Colonic mucosa (tissue), 4 donors: ENCODE data around the gene ZBTB8A. TPM values are rescaled to one million over a fixed set of nuclear protein-coding genes. Genes with fewer than 3 reads are reported as not detected.

Experiments used
- DNase-seq: peaks from one replicate; pipeline ENCODE4 v3.0.0-alpha.2; 2020
- H3K27ac ChIP-seq: fragments of 200-600 bp; one replicate; pipeline ENCODE4 v1.8.0; 2021
- H3K27me3 ChIP-seq: fragments of 200-600 bp; one replicate; pipeline ENCODE4 v1.8.0; 2021
- H3K36me3 ChIP-seq: fragments of 200-600 bp; one replicate; pipeline ENCODE4 v1.8.0; 2021
- H3K4me1 ChIP-seq: fragments of 200-600 bp; one replicate; pipeline ENCODE4 v1.8.0; 2021; ENCODE audit warnings: mild to moderate bottlenecking
- H3K4me3 ChIP-seq: fragments of 200-600 bp; one replicate; pipeline ENCODE4 v1.8.0; 2021
- H3K9ac ChIP-seq, 2 donors: one replicate each; pipeline ENCODE4 v1.7.0; 2013; ENCODE audit warnings: control low read depth in 2 of 2, low read depth in 2 of 2, low read length in 2 of 2
- H3K9me3 ChIP-seq: fragments of 200-600 bp; one replicate; pipeline ENCODE4 v1.8.0; 2021
- intact Hi-C: fragments of 100-400 bp; cut with DNase I; formaldehyde crosslinking; loops from one replicate; pipeline ENCODE4 v1.14.1; 2022
- total RNA-seq, 2 donors: library from RNA; stranded (reverse); fragmentation: NEBNext Ultra II Directional in 1 of 2; extraction: Animal tissue kit (Norgen Biotek cat#: 25700) in 1 of 2; gene quantifications; one replicate each; pipeline ENCODE4 v1.2.1, GENCODE V29; 2021
- TF ChIP-seq, protein P1 (sequence below): fragments of 200-600 bp; IDR thresholded peaks from one replicate; pipeline ENCODE4 v1.8.0; 2022; ENCODE audit warnings: antibody characterized with exemption, mild to moderate bottlenecking
- donor health status: healthy.
- donor health status: DM: no; HTN: no; CAD: no.
- donor health status: DM: no; HTN: no; CAD: no.

Gene ZBTB8A
- total RNA-seq, 2 donors from 2014 or later = 6.5 to 7.1 TPM

DNA sequence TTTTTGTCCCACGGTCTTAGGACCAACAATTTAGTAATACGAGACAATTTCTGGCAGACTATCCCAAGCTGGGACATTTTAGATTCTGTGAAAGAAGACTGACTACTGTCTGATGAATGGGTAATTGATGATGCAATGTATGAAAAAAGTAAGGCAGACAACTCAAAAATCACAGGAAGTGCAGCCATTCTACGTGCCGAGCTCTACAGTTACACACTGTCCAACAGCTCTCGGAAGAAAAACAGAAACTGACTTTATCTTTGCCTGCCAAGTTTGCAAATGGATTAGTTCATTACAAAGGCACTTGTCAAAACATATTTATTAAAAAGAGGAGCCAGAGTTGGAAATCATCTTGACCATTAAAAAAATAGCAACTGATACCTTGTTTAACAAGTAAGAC, 43.1 kb upstream of the ZBTB8A start:
- TF ChIP-seq, protein P1, sequence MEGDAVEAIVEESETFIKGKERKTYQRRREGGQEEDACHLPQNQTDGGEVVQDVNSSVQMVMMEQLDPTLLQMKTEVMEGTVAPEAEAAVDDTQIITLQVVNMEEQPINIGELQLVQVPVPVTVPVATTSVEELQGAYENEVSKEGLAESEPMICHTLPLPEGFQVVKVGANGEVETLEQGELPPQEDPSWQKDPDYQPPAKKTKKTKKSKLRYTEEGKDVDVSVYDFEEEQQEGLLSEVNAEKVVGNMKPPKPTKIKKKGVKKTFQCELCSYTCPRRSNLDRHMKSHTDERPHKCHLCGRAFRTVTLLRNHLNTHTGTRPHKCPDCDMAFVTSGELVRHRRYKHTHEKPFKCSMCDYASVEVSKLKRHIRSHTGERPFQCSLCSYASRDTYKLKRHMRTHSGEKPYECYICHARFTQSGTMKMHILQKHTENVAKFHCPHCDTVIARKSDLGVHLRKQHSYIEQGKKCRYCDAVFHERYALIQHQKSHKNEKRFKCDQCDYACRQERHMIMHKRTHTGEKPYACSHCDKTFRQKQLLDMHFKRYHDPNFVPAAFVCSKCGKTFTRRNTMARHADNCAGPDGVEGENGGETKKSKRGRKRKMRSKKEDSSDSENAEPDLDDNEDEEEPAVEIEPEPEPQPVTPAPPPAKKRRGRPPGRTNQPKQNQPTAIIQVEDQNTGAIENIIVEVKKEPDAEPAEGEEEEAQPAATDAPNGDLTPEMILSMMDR = no peak
- Histone ChIP-seq H3K9ac (no peak overlapping the region), H3K27me3 (no peaks in the 10 kb centered on the region), H3K27ac (no peak overlapping the region), H3K36me3 (no peaks in the 10 kb centered on the region), H3K4me1 (no peaks in the 10 kb centered on the region), H3K4me3 (no peak overlapping the region), H3K9me3 (no peaks in the 10 kb centered on the region)
- DNase-seq = no peak
- intact Hi-C loops = no loop called here

DNA sequence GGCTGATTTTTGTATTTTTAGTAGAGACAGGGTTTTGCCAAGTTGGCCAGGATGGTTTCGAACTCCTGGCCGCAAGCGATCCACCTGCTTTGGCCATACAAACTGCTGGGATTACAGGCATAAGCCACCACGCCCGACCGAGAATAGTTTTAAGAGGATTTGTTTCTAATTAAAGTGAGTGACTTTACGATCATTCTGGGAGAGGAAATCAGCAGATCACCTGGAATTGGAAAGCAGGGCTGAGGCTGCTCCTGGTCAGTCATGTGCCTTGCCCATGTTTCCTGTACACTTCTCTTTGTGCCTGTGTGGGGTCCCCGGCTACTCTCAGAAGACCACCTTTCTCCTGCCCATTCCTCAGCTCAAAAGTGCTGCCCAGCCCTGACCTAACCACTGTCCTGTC, 40.5 kb upstream of the ZBTB8A start:
- H3K4me3 ChIP-seq = no peak overlapping the region
- intact Hi-C loops = no loop called here
- no peak for DNase-seq
- no peak overlapping the region for H3K9ac ChIP-seq
- no peaks in the 10 kb centered on the region for H3K36me3 ChIP-seq
- no peaks in the 10 kb centered on the region for H3K4me1 ChIP-seq
- no peak overlapping the region for H3K27ac ChIP-seq
- H3K9me3 ChIP-seq = no peaks in the 10 kb centered on the region
- TF ChIP-seq, protein P1 = no peak
- H3K27me3 ChIP-seq = no peaks in the 10 kb centered on the region

- TF ChIP-seq, protein P1 = no peak
- Histone ChIP-seq H3K4me3 (peak overlapping the region; percentile 72), H3K9me3 (no peaks in the 10 kb centered on the region), H3K27ac (peak overlapping the region; percentile 90), H3K9ac (peak overlapping the region; percentile 53 to 79), H3K27me3 (no peaks in the 10 kb centered on the region), H3K36me3 (no peaks in the 10 kb centered on the region), H3K4me1 (no peaks in the 10 kb centered on the region)
- DNase-seq = peak; percentile 66
- intact Hi-C loops = no loop called here
These were observed 38.6 kb upstream of the ZBTB8A start for GRCh38 chr1:32500387-32501209.

GRCh38 chr1:32501865-32502264, 37.4 kb upstream of the ZBTB8A start:
- Histone ChIP-seq H3K27me3 (no peaks in the 10 kb centered on the region), H3K9me3 (no peaks in the 10 kb centered on the region), H3K9ac (no peak overlapping the region), H3K4me3 (no peak overlapping the region), H3K27ac (no peak overlapping the region), H3K4me1 (no peaks in the 10 kb centered on the region), H3K36me3 (no peaks in the 10 kb centered on the region)
- no peak for DNase-seq
- intact Hi-C loops = no loop called here
- TF ChIP-seq, protein P1 = no peak

- no peaks in the 10 kb centered on the region for H3K36me3 ChIP-seq
- H3K4me1 ChIP-seq = no peaks in the 10 kb centered on the region
- TF ChIP-seq, protein P1 = no peak
- H3K9me3 ChIP-seq = no peaks in the 10 kb centered on the region
- no peak overlapping the region for H3K4me3 ChIP-seq
- intact Hi-C loops = no loop called here
- H3K9ac ChIP-seq = no peak overlapping the region
- DNase-seq = no peak
- no peaks in the 10 kb centered on the region for H3K27me3 ChIP-seq
- H3K27ac ChIP-seq = no peak overlapping the region
These were observed 36.1 kb upstream of the ZBTB8A start for GRCh38 chr1:32503153-32503552.
